GM12873 (cell line): ENCODE data around the gene PPIB.

ENCODE experiments used
- CTCF ChIP-seq: IDR thresholded peaks from 2 replicates; pipeline ENCODE4 v1.5.1; 2012; ENCODE audit warnings: low read depth, mild to moderate bottlenecking, moderate library complexity, low read length, control low read depth; ENCODE audit not compliant: insufficient read depth; ENCODE audit errors: missing control alignments

Gene PPIB

GRCh38 chr15:64164436-64164835, 1.6 kb upstream of the PPIB start:
- TF ChIP-seq CTCF: no peak

- TF ChIP-seq CTCF: no peak
These were observed 989 bp upstream of the PPIB start for GRCh38 chr15:64163659-64164362.

- no peak for TF ChIP-seq CTCF
These were observed 349 bp downstream of the PPIB start for GRCh38 chr15:64162478-64162868.

- no peak for TF ChIP-seq CTCF
These were observed 939 bp downstream of the PPIB start for GRCh38 chr15:64161688-64162477.

GRCh38 chr15:64158363-64159134, 4.3 kb downstream of the PPIB start:
- no peak for TF ChIP-seq CTCF

GRCh38 chr15:64157599-64158125, 5.2 kb downstream of the PPIB start:
- TF ChIP-seq CTCF: no peak

- TF ChIP-seq CTCF: no peak
These were observed 6.0 kb downstream of the PPIB start for GRCh38 chr15:64156652-64157331.
